Measurements from ENCODE around the gene OBSL1.

OBSL1 gene

DNA sequence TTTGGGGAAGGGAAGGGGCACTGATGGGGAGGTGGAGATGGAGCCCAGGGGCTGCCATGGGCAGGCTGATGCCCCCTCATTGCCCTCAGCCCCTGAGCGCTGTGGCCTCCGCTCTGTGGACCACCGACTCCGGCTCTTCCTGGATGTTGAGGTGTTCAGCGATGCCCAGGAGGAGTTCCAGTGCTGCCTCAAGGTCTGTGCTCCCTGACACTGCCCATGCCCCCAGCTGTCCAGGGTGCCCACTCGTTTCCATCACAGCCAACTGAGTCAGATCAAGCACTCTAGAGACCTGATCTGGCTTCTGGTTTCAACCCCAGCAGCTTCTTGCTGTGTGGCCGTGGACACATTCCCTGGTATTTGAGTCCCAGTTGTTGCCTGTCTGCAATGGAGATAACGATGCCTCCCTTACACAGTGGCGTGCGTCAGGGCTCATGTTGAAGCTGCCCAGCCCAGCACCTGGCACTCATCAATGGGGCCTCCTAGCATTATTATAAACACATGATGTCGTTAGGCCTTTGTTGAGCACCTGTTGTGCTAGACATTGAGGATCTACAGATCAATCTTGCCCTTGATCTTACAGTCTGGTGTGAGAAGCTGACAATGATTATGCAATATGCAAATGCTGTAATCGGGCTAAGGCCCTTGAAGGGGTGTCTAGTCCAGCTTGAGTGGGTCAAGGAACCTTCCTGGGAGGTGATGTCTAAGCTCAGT lies 40.7 kb upstream of the OBSL1 start:
- Histone ChIP-seq H3K4me3 (replicated peaks; ENCODE audit: low read depth, low read length) (no peak overlapping the region), H3K27me3 (replicated peaks; ENCODE audit: control insufficient read depth, insufficient read depth, low read length) (no peaks in the 10 kb centered on the region), H3K36me3 (ENCODE audit: control insufficient read depth, insufficient read depth, low read length) (peaks cover 20% of the 10 kb centered on the region)
- DNase-seq (ENCODE audit: extremely low read depth, insufficient read length) = no peak
- TF ChIP-seq, protein P1, sequence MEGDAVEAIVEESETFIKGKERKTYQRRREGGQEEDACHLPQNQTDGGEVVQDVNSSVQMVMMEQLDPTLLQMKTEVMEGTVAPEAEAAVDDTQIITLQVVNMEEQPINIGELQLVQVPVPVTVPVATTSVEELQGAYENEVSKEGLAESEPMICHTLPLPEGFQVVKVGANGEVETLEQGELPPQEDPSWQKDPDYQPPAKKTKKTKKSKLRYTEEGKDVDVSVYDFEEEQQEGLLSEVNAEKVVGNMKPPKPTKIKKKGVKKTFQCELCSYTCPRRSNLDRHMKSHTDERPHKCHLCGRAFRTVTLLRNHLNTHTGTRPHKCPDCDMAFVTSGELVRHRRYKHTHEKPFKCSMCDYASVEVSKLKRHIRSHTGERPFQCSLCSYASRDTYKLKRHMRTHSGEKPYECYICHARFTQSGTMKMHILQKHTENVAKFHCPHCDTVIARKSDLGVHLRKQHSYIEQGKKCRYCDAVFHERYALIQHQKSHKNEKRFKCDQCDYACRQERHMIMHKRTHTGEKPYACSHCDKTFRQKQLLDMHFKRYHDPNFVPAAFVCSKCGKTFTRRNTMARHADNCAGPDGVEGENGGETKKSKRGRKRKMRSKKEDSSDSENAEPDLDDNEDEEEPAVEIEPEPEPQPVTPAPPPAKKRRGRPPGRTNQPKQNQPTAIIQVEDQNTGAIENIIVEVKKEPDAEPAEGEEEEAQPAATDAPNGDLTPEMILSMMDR (IDR thresholded peaks at IDR 0.05; ENCODE audit: insufficient read depth, low read length, poor library complexity, severe bottlenecking) = no peak

DNA sequence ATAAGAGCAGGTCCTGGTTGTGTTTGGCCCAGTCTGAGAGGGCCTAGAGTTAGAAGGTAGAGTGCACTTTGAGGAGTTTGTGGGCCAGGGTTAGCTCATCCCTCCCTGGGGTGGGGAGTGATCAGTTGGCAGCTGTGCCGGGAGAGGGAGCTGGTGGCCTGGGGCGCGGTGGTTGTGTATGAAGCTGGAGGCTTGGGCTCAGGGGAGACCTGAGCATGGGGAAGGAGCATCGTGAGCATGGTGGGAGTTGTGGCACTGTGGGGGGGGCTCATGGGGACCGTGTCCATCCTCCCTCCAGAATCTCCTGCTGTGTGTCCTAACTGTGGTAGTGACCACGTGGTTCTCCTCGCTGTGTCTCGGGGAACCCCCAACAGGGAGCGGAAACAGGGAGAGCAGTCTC lies 40.0 kb upstream of the OBSL1 start:
- no peaks in the 10 kb centered on the region for H3K27me3 ChIP-seq (replicated peaks; ENCODE audit: control insufficient read depth, insufficient read depth, low read length)
- H3K4me3 ChIP-seq (replicated peaks; ENCODE audit: low read depth, low read length) = no peak overlapping the region
- TF ChIP-seq, protein P1 (IDR thresholded peaks at IDR 0.05; ENCODE audit: insufficient read depth, low read length, poor library complexity, severe bottlenecking) = no peak
- DNase-seq (ENCODE audit: extremely low read depth, insufficient read length) = no peak
- peaks cover 25% of the 10 kb centered on the region for H3K36me3 ChIP-seq (ENCODE audit: control insufficient read depth, insufficient read depth, low read length)

DNA sequence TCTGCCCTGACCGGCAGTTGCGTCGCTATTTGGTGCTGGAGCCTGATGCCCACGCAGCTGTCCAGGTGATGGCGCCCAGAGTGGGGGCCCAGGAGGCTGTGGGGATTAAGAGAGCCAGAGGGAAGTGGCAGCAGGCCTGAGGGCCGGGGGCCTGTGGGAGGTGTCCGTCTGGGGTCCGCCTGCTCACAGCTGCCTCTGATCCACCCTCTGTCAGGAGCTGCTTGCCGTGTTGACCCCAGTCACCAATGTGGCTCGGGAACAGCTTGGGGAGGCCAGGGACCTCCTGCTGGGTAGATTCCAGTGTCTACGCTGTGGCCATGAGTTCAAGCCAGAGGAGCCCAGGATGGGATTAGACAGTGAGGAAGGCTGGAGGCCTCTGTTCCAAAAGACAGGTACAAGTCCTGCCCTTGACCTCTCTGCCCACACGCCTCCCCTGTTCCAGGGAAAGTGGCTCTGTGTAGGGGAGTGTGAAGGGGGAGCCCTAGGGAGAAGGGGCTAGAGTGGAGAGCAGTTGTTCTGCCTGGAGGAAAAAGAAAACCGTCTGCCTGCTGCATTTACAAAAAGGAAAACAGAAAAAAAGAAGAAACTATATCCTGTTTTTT lies 37.9 kb upstream of the OBSL1 start:
- Histone ChIP-seq H3K27me3 (replicated peaks; ENCODE audit: control insufficient read depth, insufficient read depth, low read length) (no peaks in the 10 kb centered on the region), H3K4me3 (replicated peaks; ENCODE audit: low read depth, low read length) (no peak overlapping the region), H3K36me3 (ENCODE audit: control insufficient read depth, insufficient read depth, low read length) (peaks cover 23% of the 10 kb centered on the region)
- DNase-seq (ENCODE audit: extremely low read depth, insufficient read length) = no peak
- TF ChIP-seq, protein P1 (IDR thresholded peaks at IDR 0.05; ENCODE audit: insufficient read depth, low read length, poor library complexity, severe bottlenecking) = no peak

DNA sequence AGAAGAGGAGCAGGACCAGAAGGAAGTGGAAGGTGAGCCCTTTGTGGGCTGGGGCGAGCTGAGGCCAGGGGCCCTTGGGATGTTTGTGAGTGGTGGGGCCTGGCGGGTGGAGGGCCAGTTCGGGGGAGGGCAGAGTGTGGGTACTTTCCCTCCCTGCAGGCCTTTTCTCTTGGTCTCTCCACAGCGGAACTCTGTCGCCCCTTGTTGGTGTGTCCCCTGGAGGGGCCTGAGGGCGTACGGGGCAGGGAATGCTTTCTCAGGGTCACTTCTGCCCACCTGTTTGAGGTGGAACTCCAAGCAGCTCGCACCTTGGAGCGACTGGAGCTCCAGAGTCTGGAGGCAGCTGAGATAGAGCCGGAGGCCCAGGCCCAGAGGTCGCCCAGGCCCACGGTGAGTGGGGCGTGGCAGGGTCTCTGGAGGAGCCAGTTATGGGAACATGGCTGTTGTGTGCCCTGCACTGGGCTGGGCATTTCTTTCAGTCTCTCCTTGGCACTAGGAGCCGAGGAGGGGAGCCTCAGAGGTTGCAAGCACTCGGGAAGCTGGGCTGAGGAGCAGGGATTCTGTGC lies 37.1 kb upstream of the OBSL1 start:
- Histone ChIP-seq H3K4me3 (replicated peaks; ENCODE audit: low read depth, low read length) (no peak overlapping the region), H3K36me3 (ENCODE audit: control insufficient read depth, insufficient read depth, low read length) (peaks cover 16% of the 10 kb centered on the region), H3K27me3 (replicated peaks; ENCODE audit: control insufficient read depth, insufficient read depth, low read length) (no peaks in the 10 kb centered on the region)
- DNase-seq (ENCODE audit: extremely low read depth, insufficient read length) = no peak
- TF ChIP-seq, protein P1 (IDR thresholded peaks at IDR 0.05; ENCODE audit: insufficient read depth, low read length, poor library complexity, severe bottlenecking) = no peak

DNA sequence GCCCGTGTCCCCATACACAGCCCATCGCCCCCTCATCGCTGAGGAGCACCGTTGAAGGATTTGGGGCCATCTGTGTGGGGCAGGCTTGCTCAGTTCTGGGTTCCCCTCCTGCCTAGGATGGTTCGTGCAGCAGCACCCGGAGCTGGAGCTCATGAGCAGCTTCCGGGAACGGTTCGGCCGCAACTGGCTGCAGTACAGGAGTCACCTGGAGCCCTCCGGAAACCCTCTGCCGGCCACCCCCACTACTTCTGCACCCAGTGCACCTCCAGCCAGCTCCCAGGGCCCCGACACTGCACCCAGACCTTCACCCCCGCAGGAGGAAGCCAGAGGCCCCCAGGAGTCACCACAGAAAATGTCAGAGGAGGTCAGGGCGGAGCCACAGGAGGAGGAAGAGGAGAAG lies 36.6 kb upstream of the OBSL1 start:
- Histone ChIP-seq H3K36me3 (ENCODE audit: control insufficient read depth, insufficient read depth, low read length) (peaks cover 16% of the 10 kb centered on the region), H3K4me3 (replicated peaks; ENCODE audit: low read depth, low read length) (no peak overlapping the region), H3K27me3 (replicated peaks; ENCODE audit: control insufficient read depth, insufficient read depth, low read length) (no peaks in the 10 kb centered on the region)
- TF ChIP-seq, protein P1 (IDR thresholded peaks at IDR 0.05; ENCODE audit: insufficient read depth, low read length, poor library complexity, severe bottlenecking) = no peak
- no peak for DNase-seq (ENCODE audit: extremely low read depth, insufficient read length)

All from GM06990 (cell line).